ENCODE results near the gene SH3BP5.

The SH3BP5 gene

DNA sequence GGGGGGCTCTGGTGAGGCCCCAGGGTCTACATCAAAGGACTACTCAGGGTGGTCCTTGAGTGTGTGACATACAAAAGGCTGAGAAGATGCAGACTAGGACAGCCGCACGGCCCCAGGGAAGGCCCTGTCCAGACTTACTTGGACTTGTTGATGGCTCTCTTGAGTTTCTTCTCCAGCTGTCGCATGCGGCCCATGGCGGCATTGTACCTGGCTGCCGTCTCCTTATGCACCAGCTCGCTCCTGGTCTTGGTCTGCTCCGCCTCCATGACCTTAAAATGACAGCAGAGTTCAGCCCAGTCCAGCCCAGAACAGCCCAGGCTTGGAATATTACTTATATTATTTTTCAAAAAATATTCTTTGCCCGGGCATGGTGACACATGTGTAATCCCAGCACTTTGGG is 70.4 kb downstream of the SH3BP5 start:
- H3K9me3 ChIP-seq (replicated peaks; ENCODE audit: insufficient read depth, low read length): no peaks in the 10 kb centered on the region
- no peak for TF ChIP-seq EZH2 (optimal IDR thresholded peaks at IDR 0.05; ENCODE audit: low read depth, low read length)
- TF ChIP-seq, protein P1, sequence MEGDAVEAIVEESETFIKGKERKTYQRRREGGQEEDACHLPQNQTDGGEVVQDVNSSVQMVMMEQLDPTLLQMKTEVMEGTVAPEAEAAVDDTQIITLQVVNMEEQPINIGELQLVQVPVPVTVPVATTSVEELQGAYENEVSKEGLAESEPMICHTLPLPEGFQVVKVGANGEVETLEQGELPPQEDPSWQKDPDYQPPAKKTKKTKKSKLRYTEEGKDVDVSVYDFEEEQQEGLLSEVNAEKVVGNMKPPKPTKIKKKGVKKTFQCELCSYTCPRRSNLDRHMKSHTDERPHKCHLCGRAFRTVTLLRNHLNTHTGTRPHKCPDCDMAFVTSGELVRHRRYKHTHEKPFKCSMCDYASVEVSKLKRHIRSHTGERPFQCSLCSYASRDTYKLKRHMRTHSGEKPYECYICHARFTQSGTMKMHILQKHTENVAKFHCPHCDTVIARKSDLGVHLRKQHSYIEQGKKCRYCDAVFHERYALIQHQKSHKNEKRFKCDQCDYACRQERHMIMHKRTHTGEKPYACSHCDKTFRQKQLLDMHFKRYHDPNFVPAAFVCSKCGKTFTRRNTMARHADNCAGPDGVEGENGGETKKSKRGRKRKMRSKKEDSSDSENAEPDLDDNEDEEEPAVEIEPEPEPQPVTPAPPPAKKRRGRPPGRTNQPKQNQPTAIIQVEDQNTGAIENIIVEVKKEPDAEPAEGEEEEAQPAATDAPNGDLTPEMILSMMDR (IDR thresholded peaks at IDR 0.05; ENCODE audit: low read length): no peak
- TF ChIP-seq EZH2phosphoT487 (IDR thresholded peaks at IDR 0.05; ENCODE audit: low read length): no peak
- H3K4me2 ChIP-seq (ENCODE audit: low read depth, low read length): no peak overlapping the region
- H3K9ac ChIP-seq (ENCODE audit: low read length): no peak overlapping the region
- DNase-seq: no peak
- H3K36me3 ChIP-seq (replicated peaks; ENCODE audit: insufficient read depth, low read length): no peaks in the 10 kb centered on the region
- no peaks in the 10 kb centered on the region for H3K79me2 ChIP-seq (ENCODE audit: low read length)
- H3K27me3 ChIP-seq (replicated peaks; ENCODE audit: insufficient read depth, low read length): no peaks in the 10 kb centered on the region
- H3K27ac ChIP-seq (ENCODE audit: low read length): no peak overlapping the region
- no peak overlapping the region for H3K4me3 ChIP-seq (ENCODE audit: low read length)
- no peaks in the 10 kb centered on the region for H3K9me2 ChIP-seq (replicated peaks; ENCODE audit: insufficient read depth, low read length)
- H4K20me1 ChIP-seq (ENCODE audit: insufficient read depth, low read length): no peaks in the 10 kb centered on the region
- H2AFZ ChIP-seq (ENCODE audit: low read length): no peak overlapping the region
- H3F3A ChIP-seq (ENCODE audit: insufficient read depth, low read length): no peaks in the 10 kb centered on the region
- no peaks in the 10 kb centered on the region for H3K4me1 ChIP-seq (ENCODE audit: low read length)

DNA sequence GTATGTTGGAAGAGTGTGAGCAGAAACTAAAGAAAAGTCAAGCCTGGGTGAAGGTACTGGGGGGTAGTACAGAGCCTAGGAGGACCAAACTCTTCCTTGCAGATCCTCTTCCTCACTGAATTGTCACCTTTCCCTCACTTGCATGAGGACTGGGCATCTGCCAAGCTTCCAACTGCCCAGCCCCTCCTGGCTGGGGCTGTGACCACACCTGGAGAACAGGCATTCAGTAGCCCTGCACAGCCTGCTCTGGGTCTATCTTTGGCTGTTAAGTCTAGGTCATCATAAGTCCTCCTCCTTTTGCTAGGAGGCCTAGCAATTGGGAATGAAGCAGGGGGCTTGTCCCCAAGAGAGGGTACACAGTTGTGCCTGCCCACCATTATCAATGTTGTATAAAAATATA is 71.1 kb downstream of the SH3BP5 start:
- DNase-seq: no peak
- TF ChIP-seq, protein P1 (IDR thresholded peaks at IDR 0.05; ENCODE audit: low read length): no peak
- TF ChIP-seq EZH2phosphoT487 (IDR thresholded peaks at IDR 0.05; ENCODE audit: low read length) (no peak), EZH2 (optimal IDR thresholded peaks at IDR 0.05; ENCODE audit: low read depth, low read length) (no peak)
- Histone ChIP-seq H3K4me1 (ENCODE audit: low read length) (no peaks in the 10 kb centered on the region), H4K20me1 (ENCODE audit: insufficient read depth, low read length) (no peaks in the 10 kb centered on the region), H3K27me3 (replicated peaks; ENCODE audit: insufficient read depth, low read length) (no peaks in the 10 kb centered on the region), H3K9ac (ENCODE audit: low read length) (no peak overlapping the region), H3K4me3 (ENCODE audit: low read length) (no peak overlapping the region), H3K27ac (ENCODE audit: low read length) (no peak overlapping the region), H3K9me3 (replicated peaks; ENCODE audit: insufficient read depth, low read length) (no peaks in the 10 kb centered on the region), H3K4me2 (ENCODE audit: low read depth, low read length) (no peak overlapping the region), H3F3A (ENCODE audit: insufficient read depth, low read length) (no peaks in the 10 kb centered on the region), H3K79me2 (ENCODE audit: low read length) (no peaks in the 10 kb centered on the region), H3K36me3 (replicated peaks; ENCODE audit: insufficient read depth, low read length) (no peaks in the 10 kb centered on the region), H3K9me2 (replicated peaks; ENCODE audit: insufficient read depth, low read length) (no peaks in the 10 kb centered on the region), H2AFZ (ENCODE audit: low read length) (no peak overlapping the region)

DNA sequence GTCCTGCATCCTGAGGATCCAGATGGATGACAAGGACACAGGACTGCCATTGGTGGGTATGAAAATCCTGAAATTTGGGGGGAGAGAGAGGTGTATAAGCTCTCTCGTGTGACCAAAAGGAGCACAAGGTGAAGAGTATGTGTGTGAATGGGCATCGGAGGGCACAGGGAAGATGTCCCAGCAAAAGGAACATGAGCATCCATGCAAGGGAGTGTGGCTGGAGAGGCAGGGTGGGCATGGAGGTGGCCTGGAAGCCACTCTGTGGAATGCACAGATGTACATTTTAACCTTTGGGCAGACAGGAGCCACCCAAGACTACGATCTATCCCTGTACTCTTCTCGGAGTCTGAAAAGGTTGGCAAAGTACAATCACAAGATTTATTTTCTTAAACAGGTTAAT is 71.9 kb downstream of the SH3BP5 start:
- TF ChIP-seq EZH2phosphoT487 (IDR thresholded peaks at IDR 0.05; ENCODE audit: low read length) (no peak), EZH2 (optimal IDR thresholded peaks at IDR 0.05; ENCODE audit: low read depth, low read length) (no peak)
- TF ChIP-seq, protein P1 (IDR thresholded peaks at IDR 0.05; ENCODE audit: low read length): no peak
- Histone ChIP-seq H3K9ac (ENCODE audit: low read length) (no peak overlapping the region), H3K4me3 (ENCODE audit: low read length) (no peak overlapping the region), H3K27me3 (replicated peaks; ENCODE audit: insufficient read depth, low read length) (no peaks in the 10 kb centered on the region), H3K4me2 (ENCODE audit: low read depth, low read length) (no peak overlapping the region), H3K4me1 (ENCODE audit: low read length) (no peaks in the 10 kb centered on the region), H3F3A (ENCODE audit: insufficient read depth, low read length) (no peaks in the 10 kb centered on the region), H2AFZ (ENCODE audit: low read length) (no peak overlapping the region), H3K36me3 (replicated peaks; ENCODE audit: insufficient read depth, low read length) (no peaks in the 10 kb centered on the region; the same call in 1 of the 2 replicates), H3K79me2 (ENCODE audit: low read length) (no peaks in the 10 kb centered on the region), H4K20me1 (ENCODE audit: insufficient read depth, low read length) (no peaks in the 10 kb centered on the region), H3K9me2 (replicated peaks; ENCODE audit: insufficient read depth, low read length) (no peaks in the 10 kb centered on the region), H3K9me3 (replicated peaks; ENCODE audit: insufficient read depth, low read length) (no peaks in the 10 kb centered on the region), H3K27ac (ENCODE audit: low read length) (no peak overlapping the region)
- DNase-seq: no peak
